Stimulated activated CD4-positive, alpha-beta T cell treated with anti-CD3 and anti-CD28 coated beads, Interleukin-15, amount 100 ng/mL, for 24 hours (primary cell): ENCODE results near the gene KRT84.

ENCODE experiments used
- DNase-seq: peaks from one replicate; pipeline ENCODE4 v3.0.0-alpha.2; 2020

The KRT84 gene

GRCh38 chr12:52338241-52338960 lies 47.1 kb downstream of the KRT84 start:
- no peak for DNase-seq

DNA sequence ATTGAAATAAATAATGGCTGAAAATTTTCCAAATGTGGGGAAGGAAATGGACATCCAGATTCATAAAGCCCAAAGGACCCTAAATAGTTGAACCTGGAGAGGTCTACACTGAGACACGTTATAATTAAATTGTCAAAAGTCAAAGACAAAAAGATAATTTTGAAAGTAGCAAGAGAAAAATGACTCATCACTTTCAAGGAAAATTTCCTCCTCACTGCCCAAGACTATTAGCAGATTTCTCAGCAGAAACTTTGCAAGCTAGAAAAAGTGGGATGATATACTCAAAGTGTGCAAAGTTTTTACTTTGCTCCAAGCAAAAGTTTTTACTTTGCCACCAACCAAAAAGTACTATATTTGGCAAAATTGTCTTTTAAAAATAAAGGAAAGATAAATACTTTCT lies 48.4 kb downstream of the KRT84 start:
- DNase-seq = no peak

DNA sequence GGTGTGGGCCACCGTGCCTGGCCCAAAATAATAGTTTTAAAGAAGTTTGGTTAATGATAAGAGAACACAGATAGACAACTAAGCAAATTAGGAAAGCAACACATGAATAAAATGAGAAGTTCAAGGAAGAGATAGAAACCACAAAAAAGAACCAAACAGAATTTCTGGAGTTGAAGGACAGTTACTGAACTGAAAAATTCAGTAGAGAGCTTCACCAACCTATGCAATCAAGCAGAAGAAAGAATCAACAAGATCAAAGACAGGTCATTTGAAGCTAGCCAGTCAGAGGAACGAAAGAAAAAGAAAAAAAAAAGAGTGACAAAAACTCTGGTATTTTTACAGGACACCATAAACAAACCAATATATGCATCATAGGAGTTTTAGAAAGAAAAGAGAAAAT lies 48.8 kb downstream of the KRT84 start:
- DNase-seq = no peak

GRCh38 chr12:52335598-52336262 lies 49.7 kb downstream of the KRT84 start:
- no peak for DNase-seq

GRCh38 chr12:52334185-52334584 lies 51.3 kb downstream of the KRT84 start:
- DNase-seq = no peak

DNA sequence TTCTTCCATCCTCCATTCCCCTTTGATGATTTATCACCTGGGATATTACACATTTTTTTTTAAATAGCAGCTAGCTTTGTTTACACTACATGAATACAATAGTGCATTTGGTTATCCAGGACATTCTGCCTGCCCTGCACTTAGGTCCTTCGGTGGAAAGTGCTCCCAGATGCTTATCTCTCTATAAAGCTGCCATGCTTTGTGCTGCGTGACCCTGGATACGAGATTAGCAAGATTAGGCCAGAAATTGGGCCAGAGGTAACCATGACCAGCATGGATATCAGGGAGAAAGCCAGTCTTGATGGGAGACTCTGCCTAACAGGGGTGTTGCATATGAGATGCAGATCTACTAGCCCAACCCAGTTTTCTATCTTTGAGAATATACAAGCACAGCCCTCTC lies 52.1 kb downstream of the KRT84 start:
- DNase-seq = no peak

DNA sequence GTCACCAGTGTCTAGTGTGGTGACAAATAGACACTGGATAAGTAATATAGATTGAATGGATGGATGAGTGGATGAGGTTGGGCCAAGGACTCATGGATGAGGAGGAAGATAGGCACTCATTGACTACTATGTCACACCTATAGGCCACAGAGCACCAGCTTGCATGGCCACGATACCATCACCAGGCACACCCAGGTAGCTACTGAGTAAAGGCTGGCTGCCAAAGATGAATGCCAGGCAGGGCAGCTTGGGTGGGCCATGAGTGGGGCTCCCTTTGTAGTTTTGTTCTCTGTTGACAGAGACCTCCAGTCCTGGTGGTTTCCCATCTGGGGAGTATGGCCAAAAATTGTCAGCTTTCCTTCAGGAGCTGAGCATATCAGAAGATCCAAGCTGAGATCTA lies 53.1 kb downstream of the KRT84 start:
- DNase-seq = no peak

DNA sequence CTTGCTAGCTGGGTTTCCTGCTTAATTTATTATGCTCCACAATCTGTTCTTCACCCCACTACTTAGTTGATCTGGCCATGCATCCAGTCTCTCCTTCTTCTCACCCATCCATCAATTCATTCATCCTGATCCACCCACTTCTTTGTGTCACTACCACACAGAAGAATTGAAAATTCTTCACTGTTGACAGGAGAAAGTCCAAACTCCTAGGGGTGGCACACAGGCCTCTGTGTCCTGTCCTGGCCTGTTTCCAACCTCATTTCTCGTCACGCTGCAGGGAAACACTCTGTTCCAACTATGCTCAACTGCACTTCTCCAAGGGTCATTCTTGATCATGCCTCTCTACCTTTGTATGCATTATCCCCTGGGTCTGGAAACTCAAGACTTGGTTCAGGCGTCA lies 53.6 kb downstream of the KRT84 start:
- DNase-seq = no peak

DNA sequence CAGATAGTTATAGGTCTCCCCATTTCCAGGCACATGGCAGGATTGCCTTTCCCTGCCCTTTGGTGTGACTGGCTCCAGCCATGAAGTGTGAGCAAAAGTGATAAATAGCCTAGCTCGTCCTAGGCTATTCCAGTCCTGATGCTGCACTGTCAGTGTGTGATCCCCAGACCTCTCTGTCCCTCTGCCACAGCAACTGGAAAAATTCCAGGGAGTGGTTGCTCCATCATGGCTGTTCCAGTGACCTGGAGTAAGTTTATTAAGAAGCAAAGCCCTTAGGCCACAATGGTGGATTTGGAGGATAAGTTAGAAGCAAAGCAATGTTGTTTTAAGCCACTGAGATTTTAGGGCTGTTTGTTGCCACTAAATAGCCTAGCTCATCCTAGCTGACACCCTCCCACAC lies 54.4 kb downstream of the KRT84 start:
- no peak for DNase-seq

DNA sequence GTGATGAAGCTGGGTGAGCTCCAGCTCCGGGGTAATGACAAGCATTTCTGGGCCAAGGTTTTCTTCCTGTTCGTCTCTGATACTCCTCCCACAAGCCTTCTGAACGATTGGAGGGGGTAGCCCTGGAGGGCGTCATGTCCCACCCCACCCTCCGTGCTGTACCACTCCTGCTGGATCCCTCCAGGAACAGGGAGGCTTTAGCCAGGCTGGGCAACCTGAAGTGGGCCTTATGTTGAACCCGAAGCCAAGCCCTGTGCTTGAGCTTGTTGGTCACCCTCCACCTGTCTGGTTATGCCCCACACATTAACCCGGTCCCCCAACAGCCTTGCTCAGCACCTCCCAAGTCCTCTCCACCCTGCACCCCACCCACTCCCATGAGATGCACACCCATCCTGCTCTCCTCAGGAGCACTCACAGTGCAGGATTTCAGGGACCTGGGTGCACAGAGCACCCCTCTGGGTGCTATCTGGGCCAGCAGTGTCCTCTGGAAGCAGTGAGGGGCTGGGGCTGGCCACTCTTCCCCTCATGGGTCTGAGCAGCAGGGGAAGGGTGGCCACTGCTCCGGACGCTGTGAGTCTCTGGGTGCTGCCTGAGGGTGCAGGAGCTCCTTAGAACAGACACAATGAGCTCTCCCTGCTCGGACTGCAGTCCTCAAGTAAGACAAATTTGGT lies 57.5 kb downstream of the KRT84 start:
- DNase-seq = no peak
